Liver (tissue), 3 donors: ENCODE measurements around the gene TNFAIP6.

ENCODE experiments used
- FOXA1 ChIP-seq: IDR thresholded peaks from 2 replicates; pipeline ENCODE4 v1.6.1; 2016; ENCODE audit warnings: antibody characterized with exemption
- HNF4A ChIP-seq, 2 donors: conservative IDR thresholded peaks; 2 replicates each; pipeline ENCODE4 v1.6.1; 2016; ENCODE audit warnings: antibody characterized with exemption in 2 of 2, mild to moderate bottlenecking in 2 of 2
- RAD21 ChIP-seq, 2 donors: IDR thresholded peaks; 2 replicates each; pipeline ENCODE4 v1.6.1; 2016; ENCODE audit warnings: antibody characterized with exemption in 2 of 2, mild to moderate bottlenecking in 2 of 2
- RXRA ChIP-seq, 2 donors: IDR thresholded peaks; 2 replicates each; pipeline ENCODE4 v1.6.1; 2017 to 2018; ENCODE audit warnings: antibody characterized with exemption in 2 of 2, mild to moderate bottlenecking in 1 of 2
- TF ChIP-seq, protein P1 (sequence below): fragments of 150-350 bp; IDR thresholded peaks from 2 replicates; pipeline ENCODE4 v1.5.1; 2017; ENCODE audit warnings: improper control_type of control experiment, low read depth, low read length; ENCODE audit not compliant: missing input control
- TF ChIP-seq, protein P2 (sequence below): IDR thresholded peaks from 2 replicates; pipeline ENCODE4 v1.6.1; 2016; ENCODE audit warnings: antibody characterized with exemption
- donor health status: healthy.
- donor health status: healthy.

DNA sequence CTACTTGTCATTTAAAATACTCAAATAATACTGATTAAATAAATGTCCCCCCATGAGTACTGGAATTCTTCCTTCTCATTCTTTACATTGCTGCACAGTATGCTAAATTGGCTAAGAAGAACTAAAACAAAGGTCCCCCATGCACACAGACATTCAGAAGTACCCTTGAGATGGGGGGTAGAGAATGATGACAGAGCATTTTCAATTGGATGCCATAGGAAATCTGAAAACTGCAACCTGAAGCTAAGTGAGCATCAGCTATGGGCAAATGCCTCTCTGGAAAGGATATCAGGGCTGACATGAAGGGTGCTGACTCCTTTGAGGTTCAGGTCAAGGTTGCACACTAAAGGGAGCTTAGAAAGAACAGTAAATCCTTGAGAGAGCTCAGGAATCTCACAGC, 10.1 kb upstream of the TNFAIP6 start:
- no peak for TF ChIP-seq RAD21 (IDR thresholded peaks at IDR 0.05)
- TF ChIP-seq, protein P1, sequence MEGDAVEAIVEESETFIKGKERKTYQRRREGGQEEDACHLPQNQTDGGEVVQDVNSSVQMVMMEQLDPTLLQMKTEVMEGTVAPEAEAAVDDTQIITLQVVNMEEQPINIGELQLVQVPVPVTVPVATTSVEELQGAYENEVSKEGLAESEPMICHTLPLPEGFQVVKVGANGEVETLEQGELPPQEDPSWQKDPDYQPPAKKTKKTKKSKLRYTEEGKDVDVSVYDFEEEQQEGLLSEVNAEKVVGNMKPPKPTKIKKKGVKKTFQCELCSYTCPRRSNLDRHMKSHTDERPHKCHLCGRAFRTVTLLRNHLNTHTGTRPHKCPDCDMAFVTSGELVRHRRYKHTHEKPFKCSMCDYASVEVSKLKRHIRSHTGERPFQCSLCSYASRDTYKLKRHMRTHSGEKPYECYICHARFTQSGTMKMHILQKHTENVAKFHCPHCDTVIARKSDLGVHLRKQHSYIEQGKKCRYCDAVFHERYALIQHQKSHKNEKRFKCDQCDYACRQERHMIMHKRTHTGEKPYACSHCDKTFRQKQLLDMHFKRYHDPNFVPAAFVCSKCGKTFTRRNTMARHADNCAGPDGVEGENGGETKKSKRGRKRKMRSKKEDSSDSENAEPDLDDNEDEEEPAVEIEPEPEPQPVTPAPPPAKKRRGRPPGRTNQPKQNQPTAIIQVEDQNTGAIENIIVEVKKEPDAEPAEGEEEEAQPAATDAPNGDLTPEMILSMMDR = no peak
- TF ChIP-seq, protein P2, sequence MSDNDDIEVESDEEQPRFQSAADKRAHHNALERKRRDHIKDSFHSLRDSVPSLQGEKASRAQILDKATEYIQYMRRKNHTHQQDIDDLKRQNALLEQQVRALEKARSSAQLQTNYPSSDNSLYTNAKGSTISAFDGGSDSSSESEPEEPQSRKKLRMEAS = no peak
- TF ChIP-seq HNF4A (conservative IDR thresholded peaks at IDR 0.05) = no peak
- TF ChIP-seq FOXA1 = no peak
- no peak for TF ChIP-seq RXRA (IDR thresholded peaks at IDR 0.05)
